ENCODE measurements around the gene PPP1R14B. TPM values are rescaled to one million over a fixed set of nuclear protein-coding genes. Genes with fewer than 3 reads are reported as not detected.
A peak's percentile ranks its signal among the peaks of the same experiment; 100 is the strongest.

The PPP1R14B gene
- total and polyA plus RNA-seq, 2 of the 13 experiments (the other 11 are each of a cell fraction or from before 2014, with no cell fraction given): 110 to 148 TPM

DNA sequence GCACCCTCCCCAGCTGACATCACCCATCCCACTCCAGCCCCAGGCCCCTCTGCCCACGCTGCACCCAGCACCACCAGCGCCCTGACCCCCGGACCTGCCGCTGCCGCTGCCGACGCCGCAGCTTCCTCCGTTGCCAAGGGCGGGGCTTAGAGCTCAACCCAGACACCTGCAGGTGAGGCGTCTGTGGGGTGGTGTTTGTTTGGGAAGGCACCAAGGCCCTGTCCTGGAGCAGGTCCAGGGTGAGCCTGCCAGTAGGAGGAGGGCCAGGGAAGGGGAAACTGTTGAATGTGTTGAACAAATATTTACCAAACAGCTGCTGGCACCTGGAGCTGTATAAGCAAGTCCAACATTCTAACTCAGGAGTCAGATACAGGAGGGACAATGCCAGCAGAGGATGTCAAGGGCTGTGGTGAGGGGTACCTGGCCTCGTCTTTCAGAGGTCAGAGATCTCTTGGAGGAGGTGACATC, 9.2 kb downstream of the PPP1R14B start (continued):
- TF ChIP-seq ZNF598 (CRISPR knock-in tag; IDR thresholded peaks at IDR 0.05; ENCODE audit: borderline replicate concordance) (no peak), NRL (CRISPR knock-in tag; IDR thresholded peaks at IDR 0.05; ENCODE audit: borderline replicate concordance) (peak; percentile 67; the same call in 1 of the 2 replicates), TEAD2 (CRISPR knock-in tag; IDR thresholded peaks at IDR 0.05) (no peak), ZKSCAN1 (IDR thresholded peaks at IDR 0.05; ENCODE audit: low read length) (no peak), ZNF263 (CRISPR knock-in tag; IDR thresholded peaks at IDR 0.05) (0 out of 2 replicates have a peak, but pooled peaks have one; percentile 38), SP1 (IDR thresholded peaks at IDR 0.05) (no peak), SP1 (CRISPR knock-in tag; IDR thresholded peaks at IDR 0.05) (0 out of 2 replicates have a peak, but pooled peaks have one; percentile 28), ZNF382 (CRISPR knock-in tag; IDR thresholded peaks at IDR 0.05; ENCODE audit: borderline replicate concordance) (no peak), ESRRA (CRISPR knock-in tag; IDR thresholded peaks at IDR 0.05; ENCODE audit: low read depth) (peak; percentile 66; the same call in 1 of the 2 replicates), GATAD1 (CRISPR knock-in tag; IDR thresholded peaks at IDR 0.05) (peak; percentile 52), RCOR2 (CRISPR knock-in tag; IDR thresholded peaks at IDR 0.05) (no peak), THAP11 (CRISPR knock-in tag; IDR thresholded peaks at IDR 0.05) (peak; percentile 73), REPIN1 (CRISPR knock-in tag; IDR thresholded peaks at IDR 0.05; ENCODE audit: borderline replicate concordance, low read depth) (0 out of 2 replicates have a peak, but pooled peaks have one; percentile 24), NR2C2 (CRISPR knock-in tag; IDR thresholded peaks at IDR 0.05; ENCODE audit: borderline replicate concordance) (peak; percentile 33; the same call in 1 of the 2 replicates), RFX3 (CRISPR knock-in tag; IDR thresholded peaks at IDR 0.05) (peak; percentile 81), NKX3-1 (CRISPR knock-in tag; IDR thresholded peaks at IDR 0.05) (no peak), IRF2 (CRISPR knock-in tag; IDR thresholded peaks at IDR 0.05) (peak; percentile 54; the same call in 1 of the 2 replicates), JUNB (CRISPR knock-in tag; IDR thresholded peaks at IDR 0.05; ENCODE audit: borderline replicate concordance) (0 out of 2 replicates have a peak, but pooled peaks have one; percentile 40)
- TF ChIP-seq, protein P1, sequence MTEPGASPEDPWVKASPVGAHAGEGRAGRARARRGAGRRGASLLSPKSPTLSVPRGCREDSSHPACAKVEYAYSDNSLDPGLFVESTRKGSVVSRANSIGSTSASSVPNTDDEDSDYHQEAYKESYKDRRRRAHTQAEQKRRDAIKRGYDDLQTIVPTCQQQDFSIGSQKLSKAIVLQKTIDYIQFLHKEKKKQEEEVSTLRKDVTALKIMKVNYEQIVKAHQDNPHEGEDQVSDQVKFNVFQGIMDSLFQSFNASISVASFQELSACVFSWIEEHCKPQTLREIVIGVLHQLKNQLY (CRISPR knock-in tag; IDR thresholded peaks at IDR 0.05): peak; percentile 44
- TF ChIP-seq, protein P2, sequence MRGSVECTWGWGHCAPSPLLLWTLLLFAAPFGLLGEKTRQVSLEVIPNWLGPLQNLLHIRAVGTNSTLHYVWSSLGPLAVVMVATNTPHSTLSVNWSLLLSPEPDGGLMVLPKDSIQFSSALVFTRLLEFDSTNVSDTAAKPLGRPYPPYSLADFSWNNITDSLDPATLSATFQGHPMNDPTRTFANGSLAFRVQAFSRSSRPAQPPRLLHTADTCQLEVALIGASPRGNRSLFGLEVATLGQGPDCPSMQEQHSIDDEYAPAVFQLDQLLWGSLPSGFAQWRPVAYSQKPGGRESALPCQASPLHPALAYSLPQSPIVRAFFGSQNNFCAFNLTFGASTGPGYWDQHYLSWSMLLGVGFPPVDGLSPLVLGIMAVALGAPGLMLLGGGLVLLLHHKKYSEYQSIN (CRISPR knock-in tag; IDR thresholded peaks at IDR 0.05; ENCODE audit: borderline replicate concordance): no peak
- TF ChIP-seq, protein P3, sequence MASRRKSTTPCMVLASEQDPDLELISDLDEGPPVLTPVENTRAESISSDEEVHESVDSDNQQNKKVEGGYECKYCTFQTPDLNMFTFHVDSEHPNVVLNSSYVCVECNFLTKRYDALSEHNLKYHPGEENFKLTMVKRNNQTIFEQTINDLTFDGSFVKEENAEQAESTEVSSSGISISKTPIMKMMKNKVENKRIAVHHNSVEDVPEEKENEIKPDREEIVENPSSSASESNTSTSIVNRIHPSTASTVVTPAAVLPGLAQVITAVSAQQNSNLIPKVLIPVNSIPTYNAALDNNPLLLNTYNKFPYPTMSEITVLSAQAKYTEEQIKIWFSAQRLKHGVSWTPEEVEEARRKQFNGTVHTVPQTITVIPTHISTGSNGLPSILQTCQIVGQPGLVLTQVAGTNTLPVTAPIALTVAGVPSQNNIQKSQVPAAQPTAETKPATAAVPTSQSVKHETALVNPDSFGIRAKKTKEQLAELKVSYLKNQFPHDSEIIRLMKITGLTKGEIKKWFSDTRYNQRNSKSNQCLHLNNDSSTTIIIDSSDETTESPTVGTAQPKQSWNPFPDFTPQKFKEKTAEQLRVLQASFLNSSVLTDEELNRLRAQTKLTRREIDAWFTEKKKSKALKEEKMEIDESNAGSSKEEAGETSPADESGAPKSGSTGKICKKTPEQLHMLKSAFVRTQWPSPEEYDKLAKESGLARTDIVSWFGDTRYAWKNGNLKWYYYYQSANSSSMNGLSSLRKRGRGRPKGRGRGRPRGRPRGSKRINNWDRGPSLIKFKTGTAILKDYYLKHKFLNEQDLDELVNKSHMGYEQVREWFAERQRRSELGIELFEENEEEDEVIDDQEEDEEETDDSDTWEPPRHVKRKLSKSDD (CRISPR knock-in tag; IDR thresholded peaks at IDR 0.05; ENCODE audit: low read depth): no peak
- TF ChIP-seq, protein P4, sequence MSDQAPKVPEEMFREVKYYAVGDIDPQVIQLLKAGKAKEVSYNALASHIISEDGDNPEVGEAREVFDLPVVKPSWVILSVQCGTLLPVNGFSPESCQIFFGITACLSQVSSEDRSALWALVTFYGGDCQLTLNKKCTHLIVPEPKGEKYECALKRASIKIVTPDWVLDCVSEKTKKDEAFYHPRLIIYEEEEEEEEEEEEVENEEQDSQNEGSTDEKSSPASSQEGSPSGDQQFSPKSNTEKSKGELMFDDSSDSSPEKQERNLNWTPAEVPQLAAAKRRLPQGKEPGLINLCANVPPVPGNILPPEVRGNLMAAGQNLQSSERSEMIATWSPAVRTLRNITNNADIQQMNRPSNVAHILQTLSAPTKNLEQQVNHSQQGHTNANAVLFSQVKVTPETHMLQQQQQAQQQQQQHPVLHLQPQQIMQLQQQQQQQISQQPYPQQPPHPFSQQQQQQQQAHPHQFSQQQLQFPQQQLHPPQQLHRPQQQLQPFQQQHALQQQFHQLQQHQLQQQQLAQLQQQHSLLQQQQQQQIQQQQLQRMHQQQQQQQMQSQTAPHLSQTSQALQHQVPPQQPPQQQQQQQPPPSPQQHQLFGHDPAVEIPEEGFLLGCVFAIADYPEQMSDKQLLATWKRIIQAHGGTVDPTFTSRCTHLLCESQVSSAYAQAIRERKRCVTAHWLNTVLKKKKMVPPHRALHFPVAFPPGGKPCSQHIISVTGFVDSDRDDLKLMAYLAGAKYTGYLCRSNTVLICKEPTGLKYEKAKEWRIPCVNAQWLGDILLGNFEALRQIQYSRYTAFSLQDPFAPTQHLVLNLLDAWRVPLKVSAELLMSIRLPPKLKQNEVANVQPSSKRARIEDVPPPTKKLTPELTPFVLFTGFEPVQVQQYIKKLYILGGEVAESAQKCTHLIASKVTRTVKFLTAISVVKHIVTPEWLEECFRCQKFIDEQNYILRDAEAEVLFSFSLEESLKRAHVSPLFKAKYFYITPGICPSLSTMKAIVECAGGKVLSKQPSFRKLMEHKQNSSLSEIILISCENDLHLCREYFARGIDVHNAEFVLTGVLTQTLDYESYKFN (CRISPR knock-in tag; conservative IDR thresholded peaks at IDR 0.05): peak; percentile 88

Measured in HepG2 (cell line).